ENCODE measurements around the gene DUSP7. TPM values are rescaled to one million over a fixed set of nuclear protein-coding genes. Genes with fewer than 3 reads are reported as not detected.
"Not testable (repeated sequence)": the region's sequence is repeated elsewhere in the genome, so short reads cannot be mapped to it uniquely, and the experiment has no call there.

DUSP7 gene
- polyA plus RNA-seq, 3 donors: 16.6 to 20.7 (median 17.5) TPM

DNA sequence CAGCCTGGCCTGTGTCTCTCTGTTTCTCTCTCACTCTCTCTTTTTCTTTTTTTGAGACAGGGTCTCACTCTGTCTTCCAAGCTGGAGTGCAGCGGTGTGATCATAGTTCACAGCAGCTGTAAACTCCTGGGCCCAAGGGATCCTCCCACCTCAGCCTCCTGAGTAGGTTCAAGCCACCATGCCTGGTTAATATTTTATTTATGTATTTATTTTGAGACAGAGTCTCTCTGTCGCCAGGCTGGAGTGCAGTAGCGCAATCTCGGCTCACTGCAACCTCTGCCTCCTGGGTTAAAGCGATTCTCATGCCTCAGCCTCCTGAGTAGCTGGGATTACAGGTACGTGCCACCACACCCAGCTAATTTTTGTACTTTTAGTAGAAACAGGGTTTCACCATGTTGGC lies 22.6 kb downstream of the DUSP7 start:
- not testable (repeated sequence) for DNase-seq

DNA sequence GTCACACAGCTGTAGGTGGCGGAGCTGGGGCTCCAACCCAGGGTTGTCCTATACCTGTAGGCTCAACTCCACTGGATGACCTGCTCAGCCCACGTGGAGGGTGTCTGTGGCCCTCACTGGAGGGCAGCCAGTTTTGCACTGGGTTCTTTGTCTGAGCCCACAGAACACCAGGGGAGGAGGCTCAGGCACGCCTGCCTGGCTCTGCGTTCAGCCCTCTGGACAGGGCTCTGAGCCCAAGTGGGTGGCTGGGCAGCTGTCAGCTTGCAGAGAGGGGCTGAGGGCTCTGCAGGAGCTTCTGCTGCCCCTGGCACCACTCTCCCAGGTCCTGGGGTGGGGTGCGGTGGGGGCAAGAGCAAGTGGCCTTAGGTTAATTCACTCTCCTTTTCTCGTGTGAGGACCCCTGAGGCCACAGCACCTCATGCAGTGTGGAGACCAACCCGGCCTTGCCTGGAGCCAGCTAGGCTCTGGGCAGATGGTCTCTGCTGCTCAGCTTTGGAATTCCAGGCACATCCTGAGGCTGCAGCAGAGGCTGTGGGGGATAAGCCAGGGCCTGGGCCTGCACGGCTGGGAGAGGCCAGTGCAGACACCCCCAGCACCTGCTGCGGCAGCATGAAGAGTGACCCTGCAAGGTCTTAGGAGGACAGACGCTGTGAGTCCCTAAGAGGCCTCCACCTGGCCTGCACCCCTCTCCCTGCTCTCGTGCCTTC lies 23.5 kb downstream of the DUSP7 start:
- no peak for DNase-seq

- DNase-seq: no peak
Observed at GRCh38 chr3:52031896-52032295, 24.5 kb downstream of the DUSP7 start.

GRCh38 chr3:52030714-52031310 lies 25.6 kb downstream of the DUSP7 start:
- no peak for DNase-seq

DNA sequence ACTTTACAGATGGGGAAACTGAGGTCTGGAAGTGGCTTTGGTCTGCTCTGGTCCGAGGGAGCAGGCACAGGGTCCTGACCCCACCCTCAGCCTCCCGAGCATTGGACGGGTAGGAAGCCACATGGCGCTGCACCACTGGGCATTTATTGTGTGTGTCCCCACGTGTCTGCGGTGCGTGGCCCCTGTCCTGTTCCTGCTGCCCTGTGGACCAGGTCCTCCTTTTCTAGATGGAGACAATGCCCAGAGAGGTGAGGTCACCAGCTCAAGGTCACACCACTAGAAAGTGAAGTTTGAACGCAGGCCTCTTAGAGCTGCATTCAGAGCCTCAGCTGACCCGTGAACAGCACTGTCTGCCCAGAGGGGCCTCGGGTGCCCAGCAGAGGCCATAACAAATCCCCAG lies 26.8 kb downstream of the DUSP7 start:
- DNase-seq: no peak

DNA sequence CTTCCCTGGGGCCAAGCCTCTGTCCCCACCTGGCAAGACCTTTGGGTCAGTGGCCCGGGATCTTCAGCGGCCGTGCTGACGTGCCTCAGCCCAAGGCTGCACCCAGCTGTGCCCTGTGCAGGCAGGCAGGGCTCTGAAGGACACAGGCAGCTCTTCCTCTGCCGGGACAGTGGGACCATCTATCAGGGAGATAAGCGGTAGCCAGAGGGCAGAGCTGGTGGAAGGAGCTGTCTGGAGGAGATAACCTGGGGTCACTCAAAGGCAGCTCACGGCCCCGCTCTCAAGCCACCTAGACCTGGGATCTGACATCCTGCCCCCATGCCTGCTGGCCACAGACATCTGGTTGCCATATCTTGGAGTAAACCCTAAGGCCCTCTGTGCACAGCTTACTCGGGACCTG lies 27.3 kb downstream of the DUSP7 start:
- no peak for DNase-seq

DNA sequence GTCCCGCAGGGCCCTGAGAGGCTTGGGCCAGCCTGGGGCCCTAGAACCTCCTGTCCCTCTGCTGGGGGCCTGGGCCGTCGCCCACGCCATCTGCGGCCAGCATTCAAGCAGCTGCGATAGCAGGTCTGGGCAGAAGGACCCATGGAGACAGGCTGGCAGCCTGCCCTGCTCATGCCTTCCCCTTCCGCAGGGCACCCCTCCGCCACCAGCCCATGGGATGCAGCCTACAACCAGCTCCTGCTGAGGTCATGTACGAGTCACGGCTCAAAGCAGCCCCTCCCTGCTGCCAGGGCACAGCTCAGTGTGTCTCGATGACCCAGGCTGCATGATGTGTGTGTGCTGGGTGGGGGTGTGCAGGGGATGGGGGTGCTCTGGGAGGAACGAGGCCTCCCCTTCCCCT lies 27.8 kb downstream of the DUSP7 start:
- no peak for DNase-seq

DNA sequence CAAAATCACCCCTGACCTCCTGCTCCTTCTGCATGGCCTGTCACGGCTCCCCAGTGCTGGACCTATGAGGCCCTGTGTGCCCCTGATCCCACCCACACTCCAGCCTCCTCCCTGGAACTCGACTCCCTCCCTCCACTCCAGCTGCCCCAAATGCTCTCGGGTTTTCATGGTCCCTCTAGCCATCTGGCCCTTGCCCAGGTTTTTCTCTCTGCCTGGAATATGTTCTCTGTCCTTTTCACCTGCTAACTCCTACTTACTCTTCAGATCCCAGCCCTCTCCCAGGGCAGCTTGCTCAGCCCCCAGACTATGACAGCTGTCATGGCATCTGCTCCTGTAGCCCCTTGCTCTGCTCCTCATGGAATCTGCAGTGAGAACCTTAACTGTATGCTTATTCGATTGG lies 30.3 kb downstream of the DUSP7 start:
- no peak for DNase-seq

DNA sequence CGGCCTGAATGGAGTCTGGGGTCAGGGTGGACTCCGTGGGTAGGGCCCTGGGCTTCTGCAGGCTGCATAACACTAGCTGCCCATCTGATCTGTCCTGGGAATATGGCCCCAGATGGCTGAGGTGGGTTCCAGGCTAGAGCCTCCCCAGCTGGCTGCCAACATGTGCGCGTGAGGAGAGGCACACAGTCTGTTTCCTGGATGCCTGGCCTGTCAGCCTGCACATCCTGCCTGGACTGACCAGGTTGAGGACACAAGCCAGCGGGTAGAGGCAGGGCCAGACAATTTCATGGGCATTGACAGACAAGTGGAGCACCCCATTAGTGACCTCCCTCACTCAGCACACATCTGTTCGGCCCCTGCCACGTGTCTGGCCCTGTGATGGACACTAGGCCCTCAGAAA lies 30.9 kb downstream of the DUSP7 start:
- DNase-seq: no peak

DNA sequence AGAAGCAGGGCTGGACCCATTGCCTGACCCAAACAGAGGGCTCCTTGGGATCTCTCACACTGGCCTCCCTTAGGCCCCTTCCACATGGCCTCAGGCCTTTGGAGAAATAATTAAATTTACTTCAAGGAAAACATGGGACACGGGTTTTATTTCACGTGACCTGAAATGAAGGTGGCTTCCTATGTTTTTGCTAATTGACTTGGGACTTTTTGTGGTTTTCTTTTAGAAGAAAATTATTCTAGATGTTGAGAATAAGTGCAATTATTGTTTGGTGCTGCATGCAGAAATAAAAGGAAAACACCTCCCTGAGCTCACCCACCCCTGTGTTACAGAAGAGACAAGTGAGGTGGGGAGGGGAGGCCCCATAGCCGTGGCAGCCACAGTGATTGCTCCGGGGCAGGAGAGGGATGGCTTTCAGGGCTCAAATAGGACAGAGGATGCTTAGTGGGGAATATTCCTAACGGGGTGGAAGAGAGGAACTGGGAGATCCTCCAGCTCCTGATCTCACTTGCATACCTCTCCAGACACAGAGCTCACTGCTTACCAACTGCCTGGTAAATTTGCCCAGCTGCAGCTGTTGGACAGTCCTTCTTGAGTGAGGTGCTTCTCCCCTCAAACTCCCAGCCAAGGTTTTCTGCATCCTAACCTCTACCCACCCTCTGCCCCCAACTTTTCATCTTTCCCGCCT lies 31.5 kb downstream of the DUSP7 start:
- DNase-seq: no peak

- no peak for DNase-seq
Observed at GRCh38 chr3:52023860-52024764, 32.3 kb downstream of the DUSP7 start.

- no peak for DNase-seq
Observed at GRCh38 chr3:52023101-52023770, 33.1 kb downstream of the DUSP7 start.

DNA sequence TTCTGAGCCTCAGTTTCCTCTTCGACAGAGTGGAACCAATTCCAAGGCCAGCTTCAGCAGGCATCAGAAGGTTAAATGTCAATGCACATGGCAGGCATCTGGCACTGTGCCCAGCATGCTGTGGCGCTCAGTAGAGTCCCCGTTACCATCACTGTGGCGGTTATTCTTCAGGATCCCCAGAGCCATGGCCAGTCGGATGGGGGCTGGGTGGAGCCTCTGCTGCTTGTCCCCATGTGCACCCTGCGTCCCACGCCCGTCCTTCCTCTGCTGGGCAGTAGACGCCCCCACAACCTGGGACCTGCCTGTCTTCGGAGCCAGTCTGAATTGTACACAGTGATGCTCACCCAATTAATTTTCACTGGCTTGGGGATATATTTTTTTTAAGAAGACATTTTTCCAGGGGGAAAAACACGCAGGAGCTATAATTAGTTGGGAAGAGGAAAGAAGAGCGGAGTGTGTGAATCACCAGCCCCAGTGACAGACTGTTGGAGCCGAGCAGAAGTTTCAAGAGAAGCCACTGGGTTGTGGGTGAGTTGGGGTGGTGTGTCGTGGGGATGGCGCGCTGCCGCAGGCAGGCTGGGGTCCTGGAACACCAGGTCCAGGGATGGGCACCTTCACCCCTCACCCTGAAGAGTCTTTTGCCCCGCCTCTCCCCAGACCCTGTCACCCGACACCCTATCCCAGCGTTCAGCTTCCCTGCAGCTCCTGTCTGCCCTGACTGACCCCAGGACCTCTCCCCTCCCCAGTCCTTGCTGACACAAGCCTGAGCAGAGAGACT lies 33.9 kb downstream of the DUSP7 start:
- DNase-seq: no peak

- no peak for DNase-seq
Observed at GRCh38 chr3:52021489-52022268, 34.7 kb downstream of the DUSP7 start.

GRCh38 chr3:52020796-52021195 lies 35.6 kb downstream of the DUSP7 start:
- no peak for DNase-seq

GRCh38 chr3:52019352-52020080 lies 36.9 kb downstream of the DUSP7 start:
- DNase-seq: no peak

DNA sequence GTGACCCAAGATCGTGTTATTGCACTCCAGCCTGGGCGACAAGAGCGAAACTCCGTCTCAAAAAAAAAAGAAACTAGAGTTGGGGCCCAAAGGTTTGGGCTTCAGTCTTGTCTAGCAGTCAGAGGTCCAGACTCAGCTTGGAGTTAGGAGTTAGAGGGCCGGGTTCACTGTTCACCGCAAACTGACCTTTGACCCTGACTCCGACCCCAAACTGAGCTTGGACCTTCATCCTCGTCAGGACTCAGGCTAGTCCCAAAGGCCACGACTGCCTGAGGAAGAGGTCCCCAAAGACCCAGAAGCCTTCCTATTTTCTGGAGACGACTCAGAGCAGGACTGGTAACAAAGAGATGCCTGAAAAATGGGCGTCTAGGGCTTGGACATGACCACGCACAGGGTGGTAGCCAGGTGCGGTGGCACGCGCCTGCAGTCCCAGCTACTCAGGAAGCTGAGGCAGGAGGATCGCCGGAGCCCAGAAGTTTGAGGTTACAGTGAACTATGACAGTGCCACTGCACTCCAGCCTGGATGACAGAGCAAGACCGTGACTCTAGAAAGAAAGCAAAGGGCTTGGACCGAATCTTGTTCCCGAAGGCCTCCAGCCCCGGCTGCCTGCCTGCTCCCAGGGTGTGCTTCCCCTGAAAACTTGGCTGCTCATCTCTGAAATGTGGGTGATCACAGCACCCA lies 37.9 kb downstream of the DUSP7 start:
- no peak for DNase-seq

DNA sequence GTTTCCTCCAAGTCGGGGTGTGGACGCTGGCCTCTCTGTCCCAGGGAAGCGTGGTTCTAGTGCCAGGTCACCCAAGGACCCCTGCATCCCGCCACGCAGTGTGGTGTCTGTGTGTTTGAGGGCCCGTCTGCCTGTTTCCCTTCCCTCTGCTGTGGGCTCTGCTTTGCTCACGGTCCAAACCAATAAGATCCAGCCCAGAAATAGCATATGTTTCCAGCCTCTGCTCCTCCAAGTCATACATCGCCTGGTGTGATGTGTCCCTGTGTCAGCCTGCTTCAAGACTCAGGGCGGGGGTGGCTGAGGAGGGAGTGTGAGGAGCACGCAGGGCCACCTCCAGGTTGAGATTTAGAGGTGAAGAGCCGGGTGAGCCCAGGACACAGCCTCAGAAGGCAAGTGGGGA lies 38.8 kb downstream of the DUSP7 start:
- DNase-seq: no peak

Measured in renal pelvis (tissue), 4 donors.